Endothelial cell of umbilical vein (primary cell): ENCODE measurements around the gene SYNGR3. TPM values are rescaled to one million over a fixed set of nuclear protein-coding genes. Genes with fewer than 3 reads are reported as not detected.

Source experiments
- BruUV-seq: library from RNA; stranded (reverse); fragments of 400-500 nt; replicated peaks from 2 replicates; lab custom pipeline; 2021; lab: Mats Ljungman, UMichigan
- CTCF ChIA-PET: fragments of 300-600, 350-600 bp; sonication (Branson Sonifier 250); formaldehyde crosslinking; loops from one replicate; lab custom pipeline; 2021; ENCODE audit warnings: antibody characterized with exemption, inconsistent platforms; lab: Charles Lee
- POLR2A ChIA-PET: fragments of 300-600, 350-600 bp; sonication (Branson Sonifier 250); formaldehyde crosslinking; loops from one replicate; lab custom pipeline; 2021; ENCODE audit warnings: antibody characterized with exemption, inconsistent platforms; lab: Charles Lee
- DNase-seq: peaks from one replicate; pipeline ENCODE4 v3.0.0-alpha.2; 2011; ENCODE audit warnings: low read depth, low spot score
- FAIRE-seq: peaks from 2 replicates; lab custom pipeline; 2011; peaks lifted over from hg19 to GRCh38; lab: Jason Lieb, UNC
- H2AFZ ChIP-seq: 2 replicates; pipeline ENCODE4 v1.6.0; 2012; ENCODE audit warnings: low read depth, low read length, control low read depth, inconsistent platforms
- H3K27ac ChIP-seq: 2 replicates; pipeline ENCODE4 v1.5.1; 2011; ENCODE audit warnings: low read depth, mild to moderate bottlenecking, control low read depth, low read length, moderate library complexity; ENCODE audit not compliant: insufficient read depth
- H3K27me3 ChIP-seq, 2 experiments: 2 replicates each; pipeline versions ENCODE4 v1.6.0 to v1.6.1; 2011; ENCODE audit warnings: low read length in 2 of 2, mixed read lengths in 1 of 2; ENCODE audit not compliant: control insufficient read depth in 2 of 2, insufficient read depth in 2 of 2
- H3K36me3 ChIP-seq, 2 experiments: 2 replicates in 1 of 2; 3 replicates in 1 of 2; pipeline ENCODE4 v1.5.1; 2011; ENCODE audit warnings: low read length in 2 of 2, mild to moderate bottlenecking in 1 of 2, moderate library complexity in 1 of 2; ENCODE audit not compliant: control insufficient read depth in 2 of 2, insufficient read depth in 2 of 2; ENCODE audit errors: extremely low read depth in 1 of 2
- H3K4me1 ChIP-seq: 3 replicates; pipeline ENCODE4 v1.5.1; 2011; ENCODE audit warnings: mild to moderate bottlenecking, low read length; ENCODE audit not compliant: control insufficient read depth, insufficient read depth; ENCODE audit errors: extremely low read depth
- H3K4me2 ChIP-seq: 2 replicates; pipeline ENCODE4 v1.6.1; 2011; ENCODE audit warnings: low read length, control low read depth, mixed read lengths; ENCODE audit not compliant: insufficient read depth
- H3K4me3 ChIP-seq, 3 experiments: fragments of 200-600 bp in 1 of 3; sonication (generic), shearing (Covaris generic) in 1 of 3; replicated peaks in 1 of 3; 2 replicates each; pipeline ENCODE4 v1.5.1; 2011 to 2016; ENCODE audit warnings: control low read depth in 3 of 3, low read length in 3 of 3, mild to moderate bottlenecking in 2 of 3, inconsistent platforms in 1 of 3, low read depth in 1 of 3, moderate library complexity in 1 of 3; ENCODE audit not compliant: insufficient read depth in 1 of 3
- H3K79me2 ChIP-seq: 2 replicates; pipeline ENCODE4 v1.6.0; 2012; ENCODE audit warnings: low read length, inconsistent platforms; ENCODE audit not compliant: control insufficient read depth, insufficient read depth
- H3K9ac ChIP-seq: replicated peaks from 2 replicates; pipeline ENCODE3; 2011; ENCODE audit warnings: low read length, control low read depth; ENCODE audit not compliant: insufficient read depth; ENCODE audit errors: extremely low read depth
- H3K9me1 ChIP-seq: replicated peaks from 3 replicates; pipeline ENCODE4 v1.6.0; 2011; ENCODE audit warnings: mild to moderate bottlenecking, low read length; ENCODE audit not compliant: control insufficient read depth, insufficient read depth; ENCODE audit errors: extremely low read depth
- H3K9me3 ChIP-seq: replicated peaks from 2 replicates; pipeline ENCODE4 v1.5.1; 2012; ENCODE audit warnings: low read length, inconsistent platforms; ENCODE audit not compliant: control insufficient read depth, insufficient read depth
- H4K20me1 ChIP-seq: replicated peaks from 2 replicates; pipeline ENCODE3; 2011; ENCODE audit warnings: mild to moderate bottlenecking, low read length; ENCODE audit not compliant: control insufficient read depth, insufficient read depth; ENCODE audit errors: extremely low read depth
- FOS ChIP-seq: IDR thresholded peaks from 2 replicates; pipeline ENCODE4 v1.6.1; 2011; ENCODE audit warnings: mild to moderate bottlenecking, low read length, moderate library complexity, borderline replicate concordance; ENCODE audit not compliant: insufficient read depth
- GATA2 ChIP-seq: IDR thresholded peaks from 2 replicates; pipeline ENCODE4 v1.7.0; 2011; ENCODE audit warnings: low read depth, mild to moderate bottlenecking, moderate library complexity, mixed read lengths, low read length; ENCODE audit not compliant: insufficient read length, insufficient read depth
- MYC ChIP-seq: IDR thresholded peaks from one replicate; pipeline ENCODE4 v1.6.1; 2011; ENCODE audit warnings: mild to moderate bottlenecking, low read depth, low read length
- POLR2A ChIP-seq: IDR thresholded peaks from 2 replicates; pipeline ENCODE4 v1.6.1; 2012; ENCODE audit warnings: low read depth, mild to moderate bottlenecking, control low read depth, low read length
- POLR2AphosphoS5 ChIP-seq: IDR thresholded peaks from 2 replicates; pipeline ENCODE4 v1.6.1; 2012; ENCODE audit warnings: low read depth, mild to moderate bottlenecking, control low read depth, low read length, moderate library complexity; ENCODE audit not compliant: insufficient read depth
- dilution Hi-C: fragments of 300-500 bp; cut with MboI; formaldehyde crosslinking; loops from one replicate; pipeline ENCODE4 v1.15.0; 2019; ENCODE audit warnings: low sequenced_read_pairs; ENCODE audit not compliant: extremely low pct_ligation_motif_present
- intact Hi-C: fragments of 100-400 bp; cut with micrococcal nuclease; formaldehyde crosslinking; loops from one replicate; pipeline ENCODE4 v1.10.0; 2022
- polyA plus RNA-seq, 4 experiments: library from polyadenylated mRNA; depleted of rRNA in 3 of 4; stranded (reverse) in 3 of 4; unstranded in 1 of 4; fragments of >200 nt; gene quantifications; 2 replicates each; pipeline versions ENCODE4 v1.2.1 to v1.2.3, GENCODE V29; 2011 to 2012; ENCODE audit warnings: missing spikeins in 1 of 4
- total RNA-seq: library from RNA; stranded (reverse); gene quantifications from 2 replicates; pipeline ENCODE4 v1.2.3, GENCODE V29; 2021
- TF ChIP-seq, protein P1 (sequence below): IDR thresholded peaks from 2 replicates; pipeline ENCODE4 v1.6.1; 2011; ENCODE audit not compliant: insufficient read depth, insufficient read length

The SYNGR3 gene
- total and polyA plus RNA-seq, 2 donors (not counting 3 experiments of a cell fraction or from before 2014, with no cell fraction given), result 0.95 to 1.4 TPM

DNA sequence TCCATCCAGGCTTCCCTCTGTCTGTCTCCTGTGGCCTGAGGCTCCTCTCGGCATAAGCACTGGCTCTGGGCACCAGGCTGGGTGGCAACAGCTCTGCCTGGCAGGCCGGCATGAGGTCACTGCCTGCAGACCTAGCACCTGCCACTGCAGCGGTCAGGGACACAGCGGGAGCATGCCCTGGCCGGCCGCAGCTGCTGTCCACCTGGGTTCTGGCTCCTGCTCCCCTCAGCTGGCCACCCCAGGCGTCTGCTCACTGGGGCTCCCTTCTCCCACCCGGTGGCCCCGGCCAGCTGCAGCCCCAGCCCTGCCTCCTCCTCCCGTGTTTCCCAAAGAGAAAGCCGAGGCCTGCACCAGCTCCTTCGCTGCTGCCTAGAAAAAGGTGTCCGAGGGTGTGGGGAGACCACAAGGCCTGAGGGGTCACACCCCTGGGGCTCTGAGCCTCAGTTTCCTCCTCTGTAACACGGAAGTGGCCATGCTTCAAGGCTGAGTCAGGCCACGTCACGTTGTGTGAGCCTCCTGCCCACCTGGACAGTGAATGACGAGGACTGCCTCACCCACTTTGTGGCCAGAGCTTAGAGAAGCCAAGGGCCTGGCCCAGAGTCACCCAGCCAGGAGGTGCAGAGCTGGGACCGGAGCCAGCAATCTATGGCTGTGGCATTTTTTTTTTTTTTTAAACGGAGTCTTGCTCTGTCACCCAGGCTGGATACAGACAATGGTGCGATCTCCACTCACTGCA lies 51.2 kb downstream of the SYNGR3 start:
- ChIA-PET CTCF (interaction anchor here (0.9 to 1.2 kb wide), 2 partner anchors 18 to 100 kb away, joined by 3 to 5 read pairs; no protein-coding TSS in a partner anchor), POLR2A (interaction anchor here (0.7 to 1.0 kb wide), 2 partner anchors 114 to 163 kb away, joined by 3 read pairs; partner anchors contain the start of gene TRAF7)
- Histone ChIP-seq H4K20me1 (no peaks in the 10 kb centered on the region), H3K9me1 (no peaks in the 10 kb centered on the region), H2AFZ (no peak overlapping the region), H3K4me3 (no peak overlapping the region), H3K79me2 (no peaks in the 10 kb centered on the region), H3K4me1 (peaks cover 22% of the 10 kb centered on the region), H3K4me2 (no peak overlapping the region), H3K36me3 (peaks cover 0 to 10% of the 10 kb centered on the region in 2 experiments), H3K27me3 (no peaks in the 10 kb centered on the region), H3K9me3 (no peaks in the 10 kb centered on the region), H3K9ac (no peak overlapping the region), H3K27ac (no peak overlapping the region)
- no peak for DNase-seq
- TF ChIP-seq POLR2AphosphoS5 (no peak), FOS (no peak), POLR2A (no peak), GATA2 (no peak), MYC (no peak)
- TF ChIP-seq, protein P1, sequence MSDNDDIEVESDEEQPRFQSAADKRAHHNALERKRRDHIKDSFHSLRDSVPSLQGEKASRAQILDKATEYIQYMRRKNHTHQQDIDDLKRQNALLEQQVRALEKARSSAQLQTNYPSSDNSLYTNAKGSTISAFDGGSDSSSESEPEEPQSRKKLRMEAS, result no peak
- dilution Hi-C loops (loop anchor here (25.0 kb wide), 1 partner anchor 121 kb away; the partner anchor contains the start of gene TRAF7), intact Hi-C loops (no loop called here)
- BruUV-seq, result no TSS peak
- FAIRE-seq, result no peak
